Astrocyte of the cerebellum (primary cell): ENCODE results near the gene MED25.

ENCODE experiments used
- DNase-seq: peaks from one replicate; pipeline ENCODE4 v3.0.0-alpha.2; 2011; ENCODE audit warnings: low read depth
- H3K4me3 ChIP-seq: 2 replicates; pipeline ENCODE4 v1.5.1; 2011; ENCODE audit warnings: mild to moderate bottlenecking, low read depth, low read length, moderate library complexity
- CTCF ChIP-seq: IDR thresholded peaks from 2 replicates; pipeline ENCODE4 v1.5.1; 2012; ENCODE audit warnings: low read length, low read depth, moderate library complexity, mild to moderate bottlenecking; ENCODE audit errors: missing control alignments
- in situ Hi-C: cut with HindIII; loops from 2 replicates; pipeline ENCODE4 v1.10.0; 2017; ENCODE audit warnings: low sequenced_read_pairs

Gene MED25

GRCh38 chr19:49844138-49845095, 26.3 kb downstream of the MED25 start:
- in situ Hi-C loops = no loop called here
- H3K4me3 ChIP-seq = no peak overlapping the region
- peak; percentile 56 for DNase-seq
- TF ChIP-seq CTCF = no peak

- in situ Hi-C loops = no loop called here
- no peak overlapping the region for H3K4me3 ChIP-seq
- DNase-seq = no peak
- no peak for TF ChIP-seq CTCF
Observed at GRCh38 chr19:49845414-49845813, 27.3 kb downstream of the MED25 start.

GRCh38 chr19:49846408-49846807, 28.3 kb downstream of the MED25 start:
- TF ChIP-seq CTCF = no peak
- no peak for DNase-seq
- in situ Hi-C loops = no loop called here
- no peak overlapping the region for H3K4me3 ChIP-seq

GRCh38 chr19:49847731-49848696, 29.9 kb downstream of the MED25 start:
- no peak for TF ChIP-seq CTCF
- in situ Hi-C loops = no loop called here
- H3K4me3 ChIP-seq = no peak overlapping the region

GRCh38 chr19:49848938-49849337, 30.8 kb downstream of the MED25 start:
- DNase-seq = no peak
- TF ChIP-seq CTCF = no peak
- H3K4me3 ChIP-seq = no peak overlapping the region
- in situ Hi-C loops = no loop called here

More at GRCh38 chr19:49847731-49848696, 29.9 kb downstream of the MED25 start:
- DNase-seq = peak; percentile 81
